CD14-positive monocyte (primary cell): ENCODE results near the gene ACACB. TPM values are rescaled to one million over a fixed set of nuclear protein-coding genes. Genes with fewer than 3 reads are reported as not detected.

Experiments
- DNase-seq, 3 donors: peaks; one replicate each; pipeline ENCODE4 v3.0.0-alpha.2; 2011 to 2022
- H2AFZ ChIP-seq: 2 replicates; pipeline ENCODE4 v1.6.0; 2012; ENCODE audit warnings: mild to moderate bottlenecking, low read depth, low read length, inconsistent platforms; ENCODE audit not compliant: insufficient read depth, poor library complexity, severe bottlenecking
- H3K27ac ChIP-seq, 2 donors: 1 replicate in 1 of 2; 2 replicates in 1 of 2; pipeline ENCODE4 v1.5.1; 2012 to 2013; ENCODE audit warnings: low read length in 2 of 2, control low read depth in 1 of 2, inconsistent platforms in 1 of 2, low read depth in 1 of 2, mild to moderate bottlenecking in 1 of 2
- H3K27me3 ChIP-seq, 2 donors: one replicate each; pipeline versions ENCODE4 v1.6.0 to v1.6.1; 2011 to 2013; ENCODE audit warnings: low read length in 2 of 2; ENCODE audit not compliant: control insufficient read depth in 2 of 2, insufficient read depth in 2 of 2
- H3K36me3 ChIP-seq, 2 donors: replicated peaks in 1 of 2; 1 replicate in 1 of 2; 2 replicates in 1 of 2; pipeline versions ENCODE4 v1.5.1 to v1.6.1; 2012 to 2013; ENCODE audit warnings: low read length in 2 of 2, control low read depth in 1 of 2, inconsistent platforms in 1 of 2, mild to moderate bottlenecking in 1 of 2; ENCODE audit not compliant: insufficient read depth in 2 of 2, control insufficient read depth in 1 of 2
- H3K4me1 ChIP-seq, 2 donors: 1 replicate in 1 of 2; 2 replicates in 1 of 2; pipeline versions ENCODE4 v1.5.1 to v1.6.1; 2012 to 2013; ENCODE audit warnings: low read length in 2 of 2, control low read depth in 1 of 2, inconsistent platforms in 1 of 2, mild to moderate bottlenecking in 1 of 2, moderate library complexity in 1 of 2; ENCODE audit not compliant: insufficient read depth in 2 of 2, control insufficient read depth in 1 of 2
- H3K4me2 ChIP-seq: replicated peaks from 2 replicates; pipeline ENCODE3; 2012; ENCODE audit warnings: low read length, moderate library complexity, mild to moderate bottlenecking; ENCODE audit not compliant: poor library complexity, severe bottlenecking; ENCODE audit errors: extremely low read depth
- H3K4me3 ChIP-seq, 3 experiments: fragments of 200-600 bp in 1 of 3; sonication (generic) in 1 of 3; replicated peaks in 1 of 3; 1 replicate in 2 of 3; 2 replicates in 1 of 3; pipeline ENCODE4 v1.5.1; 2011 to 2013; ENCODE audit warnings: low read length in 3 of 3, mild to moderate bottlenecking in 3 of 3, control low read depth in 2 of 3, low read depth in 2 of 3, inconsistent platforms in 1 of 3, moderate library complexity in 1 of 3
- H3K79me2 ChIP-seq: 2 replicates; pipeline ENCODE4 v1.6.0; 2012; ENCODE audit warnings: mild to moderate bottlenecking, control low read depth, inconsistent platforms, low read length, moderate library complexity; ENCODE audit not compliant: insufficient read depth
- H3K9ac ChIP-seq: 2 replicates; pipeline ENCODE4 v1.6.0; 2017; ENCODE audit warnings: low read length, mild to moderate bottlenecking; ENCODE audit not compliant: insufficient read depth, poor library complexity, severe bottlenecking
- H3K9me3 ChIP-seq, 2 donors: replicated peaks in 1 of 2; 1 replicate in 1 of 2; 2 replicates in 1 of 2; pipeline versions ENCODE4 v1.5.1 to v1.6.1; 2012 to 2013; ENCODE audit warnings: low read length in 2 of 2, control low read depth in 1 of 2; ENCODE audit not compliant: control insufficient read depth in 1 of 2, insufficient read depth in 1 of 2
- H4K20me1 ChIP-seq: 2 replicates; pipeline ENCODE4 v1.6.0; 2012; ENCODE audit warnings: mild to moderate bottlenecking, low read length, control low read depth, moderate library complexity; ENCODE audit not compliant: insufficient read depth
- H3K27ac Mint-ChIP-seq, 7 donors: one replicate each; pipeline ENCODE4 v1.8.0; 2020; ENCODE audit warnings: mild to moderate bottlenecking in 7 of 7, mixed read lengths in 7 of 7, moderate library complexity in 6 of 7, inconsistent platforms in 2 of 7
- H3K27me3 Mint-ChIP-seq, 3 donors: one replicate each; pipeline ENCODE4 v1.8.0; 2021 to 2022; ENCODE audit warnings: low read depth in 3 of 3, mild to moderate bottlenecking in 3 of 3, mixed read lengths in 3 of 3, moderate library complexity in 3 of 3, inconsistent platforms in 1 of 3
- H3K36me3 Mint-ChIP-seq, 2 donors: one replicate each; pipeline ENCODE4 v1.8.0; 2020; ENCODE audit warnings: mixed read lengths in 2 of 2, inconsistent platforms in 1 of 2, mild to moderate bottlenecking in 1 of 2
- H3K4me1 Mint-ChIP-seq: one replicate; pipeline ENCODE4 v1.8.0; 2020; ENCODE audit warnings: mild to moderate bottlenecking, mixed read lengths
- H3K4me3 Mint-ChIP-seq, 2 donors: one replicate each; pipeline ENCODE4 v1.8.0; 2020; ENCODE audit warnings: mild to moderate bottlenecking in 2 of 2, mixed read lengths in 2 of 2, moderate library complexity in 1 of 2
- H3K9me3 Mint-ChIP-seq, 7 donors: one replicate each; pipeline ENCODE4 v1.8.0; 2020 to 2022; ENCODE audit warnings: mixed read lengths in 7 of 7, mild to moderate bottlenecking in 6 of 7, moderate library complexity in 6 of 7, inconsistent platforms in 2 of 7
- CTCF ChIP-seq: fragments of 200-600 bp; IDR thresholded peaks from one replicate; pipeline ENCODE4 v1.8.0; 2022; ENCODE audit warnings: antibody characterized with exemption, mild to moderate bottlenecking
- WGBS: methylation state at CpG from one replicate; pipeline ENCODE4 v1.1.5; 2013; ENCODE audit warnings: missing lambda C conversion rate; ENCODE audit not compliant: insufficient coverage; 5-methylcytosine and 5-hydroxymethylcytosine counted together
- intact Hi-C, 2 donors: fragments of 100-400 bp; cut with micrococcal nuclease; formaldehyde crosslinking; loops; one replicate each; pipeline versions ENCODE4 v1.15.0 to v1.15.1; 2023
- polyA plus RNA-seq, 3 donors: library from polyadenylated mRNA; depleted of rRNA in 1 of 3; unstranded in 2 of 3; stranded (reverse) in 1 of 3; fragments of 300-500 nt in 2 of 3; fragments of >200 nt in 1 of 3; fragmentation: Illumina TruSeq in 2 of 3; gene quantifications; 1 replicate in 2 of 3; 2 replicates in 1 of 3; pipeline ENCODE4 v1.2.3, GENCODE V29; 2012 to 2021

Gene ACACB
- polyA plus RNA-seq, 3 donors: 0.14 to 5.0 (median 1.9) TPM

- peaks cover 0 to 4% of the 10 kb centered on the region in 2 donors for H3K27me3 ChIP-seq
- no peak overlapping the region for H2AFZ ChIP-seq
- 100% methylated on average over 1 of the region's 4 CpGs for WGBS
- no peaks in the 10 kb centered on the region for H3K36me3 Mint-ChIP-seq
- H3K27me3 Mint-ChIP-seq: peaks cover 6 to 15% (median 9%) of the 10 kb centered on the region in 3 donors
- H3K27ac Mint-ChIP-seq: no peak overlapping the region
- H3K79me2 ChIP-seq: no peaks in the 10 kb centered on the region
- no peaks in the 10 kb centered on the region for H4K20me1 ChIP-seq
- H3K9me3 ChIP-seq: no peaks in the 10 kb centered on the region
- no peak overlapping the region for H3K4me2 ChIP-seq
- peaks cover 17 to 19% of the 10 kb centered on the region in 2 donors for H3K4me1 ChIP-seq
- H3K9me3 Mint-ChIP-seq: peaks cover 0 to 3% (median 0%) of the 10 kb centered on the region in 7 donors
- H3K4me3 ChIP-seq: no peak overlapping the region
- no peak overlapping the region for H3K9ac ChIP-seq
- H3K36me3 ChIP-seq: no peaks in the 10 kb centered on the region
- intact Hi-C loops: no loop called here
- no peak overlapping the region for H3K4me3 Mint-ChIP-seq
- no peak overlapping the region for H3K27ac ChIP-seq
- no peak for TF ChIP-seq CTCF
- no peak for DNase-seq
- H3K4me1 Mint-ChIP-seq: peaks cover 19% of the 10 kb centered on the region
Observed at GRCh38 chr12:109151457-109151856, 35.1 kb downstream of the ACACB start.

GRCh38 chr12:109153821-109154441 lies 37.5 kb downstream of the ACACB start:
- Histone ChIP-seq H3K4me2 (peak overlapping the region; percentile 94), H3K27me3 (peaks cover 0 to 4% of the 10 kb centered on the region in 2 donors), H3K9me3 (no peaks in the 10 kb centered on the region), H3K9ac (no peak overlapping the region), H2AFZ (peak overlapping the region; percentile 92), H3K27ac (no peak overlapping the region), H3K4me1 (peaks cover 17 to 19% of the 10 kb centered on the region in 2 donors), H3K4me3 (peak overlapping the region; percentile 1 to 89 (median 6)), H3K36me3 (no peaks in the 10 kb centered on the region), H3K79me2 (peaks cover 4% of the 10 kb centered on the region), H4K20me1 (no peaks in the 10 kb centered on the region)
- peak overlapping the region; percentile 87 to 94 for H3K4me3 Mint-ChIP-seq
- intact Hi-C loops: no loop called here
- H3K27me3 Mint-ChIP-seq: peaks cover 6 to 15% (median 7%) of the 10 kb centered on the region in 3 donors
- peak overlapping the region in 4 of 7 donors; percentile 28 to 74 (median 56) for H3K27ac Mint-ChIP-seq
- no peaks in the 10 kb centered on the region for H3K36me3 Mint-ChIP-seq
- no peaks in the 10 kb centered on the region for H3K9me3 Mint-ChIP-seq
- WGBS: 60% methylated on average over 12 of the region's 18 CpGs
- peak in 1 of 3 donors; percentile 52 for DNase-seq
- peaks cover 27% of the 10 kb centered on the region for H3K4me1 Mint-ChIP-seq
- TF ChIP-seq CTCF: no peak
